GM13977 (cell line): ENCODE results near the gene DIMT1.

ENCODE experiments used
- DNase-seq: peaks from one replicate; pipeline ENCODE4 v3.0.0; 2012; ENCODE audit warnings: low spot score
- CTCF ChIP-seq: IDR thresholded peaks from 2 replicates; pipeline ENCODE4 v1.5.1; 2012; ENCODE audit warnings: mild to moderate bottlenecking, control low read depth; ENCODE audit not compliant: insufficient read depth; ENCODE audit errors: extremely low read depth, missing control alignments
- in situ Hi-C: fragments of 300-500 bp; cut with MboI; formaldehyde crosslinking; loops from one replicate; pipeline ENCODE4 v1.12.0; 2022; ENCODE audit warnings: low sequenced_read_pairs, low pct_unique_long_range_greater_than_20kb, mixed read lengths, inconsistent platforms; ENCODE audit not compliant: unreplicated experiment

DIMT1 gene

GRCh38 chr5:62386824-62387223 lies 16.9 kb downstream of the DIMT1 start:
- no peak for TF ChIP-seq CTCF
- in situ Hi-C loops: no loop called here
- DNase-seq: no peak

GRCh38 chr5:62385816-62386400 lies 17.8 kb downstream of the DIMT1 start:
- TF ChIP-seq CTCF: no peak

DNA sequence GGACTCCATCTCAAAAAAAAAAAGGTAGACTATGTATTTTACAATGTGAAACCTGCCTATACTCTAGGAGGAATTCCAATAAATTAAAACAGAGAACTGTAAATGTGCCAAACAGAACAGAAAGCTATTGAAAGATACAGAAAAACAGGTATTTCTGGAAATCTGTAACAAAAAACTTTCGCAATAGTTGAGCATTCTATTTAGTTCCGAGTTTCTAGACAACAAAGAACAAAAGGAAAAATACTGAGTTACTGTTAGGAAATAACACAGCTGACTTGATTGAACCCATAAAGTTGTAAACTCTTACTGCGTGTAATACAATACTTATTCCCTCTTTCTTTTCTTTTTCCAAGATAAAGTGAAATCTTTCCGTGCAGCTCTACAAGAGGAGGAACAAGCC lies 18.6 kb downstream of the DIMT1 start:
- DNase-seq: no peak
- no peak for TF ChIP-seq CTCF
- in situ Hi-C loops: no loop called here

More at GRCh38 chr5:62385816-62386400, 17.8 kb downstream of the DIMT1 start:
- no peak for DNase-seq
- in situ Hi-C loops: no loop called here

GRCh38 chr5:62376064-62376463 lies 27.6 kb downstream of the DIMT1 start:
- DNase-seq: no peak
- in situ Hi-C loops: no loop called here

GRCh38 chr5:62375627-62376026 lies 28.1 kb downstream of the DIMT1 start:
- TF ChIP-seq CTCF: no peak
- no peak for DNase-seq
- in situ Hi-C loops: no loop called here

More at GRCh38 chr5:62376064-62376463, 27.6 kb downstream of the DIMT1 start:
- no peak for TF ChIP-seq CTCF

DNA sequence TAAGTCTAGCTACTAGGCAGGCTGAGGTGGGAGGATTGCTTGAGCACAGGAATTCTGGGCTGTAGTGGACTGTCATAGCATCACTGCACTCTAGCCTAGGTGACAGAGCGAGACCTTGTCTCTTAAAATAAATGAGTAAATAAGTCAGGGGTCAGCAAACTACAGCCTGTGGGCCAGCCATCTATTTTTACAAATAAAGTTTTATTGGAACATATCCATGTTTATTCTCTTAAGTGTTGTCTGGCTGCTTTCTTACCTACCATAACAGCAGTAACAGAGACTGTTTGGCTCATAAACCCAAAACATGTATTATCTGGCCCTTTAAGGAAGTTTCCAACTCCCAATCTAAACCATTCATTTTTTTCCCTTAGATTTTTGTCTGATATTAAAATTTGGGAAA lies 29.6 kb downstream of the DIMT1 start:
- in situ Hi-C loops: no loop called here
- TF ChIP-seq CTCF: no peak
- DNase-seq: no peak

- in situ Hi-C loops: no loop called here
- no peak for DNase-seq
- no peak for TF ChIP-seq CTCF
Observed at GRCh38 chr5:62373382-62373781, 30.3 kb downstream of the DIMT1 start.
